ENCODE measurements around the gene HAGHL.

The HAGHL gene

DNA sequence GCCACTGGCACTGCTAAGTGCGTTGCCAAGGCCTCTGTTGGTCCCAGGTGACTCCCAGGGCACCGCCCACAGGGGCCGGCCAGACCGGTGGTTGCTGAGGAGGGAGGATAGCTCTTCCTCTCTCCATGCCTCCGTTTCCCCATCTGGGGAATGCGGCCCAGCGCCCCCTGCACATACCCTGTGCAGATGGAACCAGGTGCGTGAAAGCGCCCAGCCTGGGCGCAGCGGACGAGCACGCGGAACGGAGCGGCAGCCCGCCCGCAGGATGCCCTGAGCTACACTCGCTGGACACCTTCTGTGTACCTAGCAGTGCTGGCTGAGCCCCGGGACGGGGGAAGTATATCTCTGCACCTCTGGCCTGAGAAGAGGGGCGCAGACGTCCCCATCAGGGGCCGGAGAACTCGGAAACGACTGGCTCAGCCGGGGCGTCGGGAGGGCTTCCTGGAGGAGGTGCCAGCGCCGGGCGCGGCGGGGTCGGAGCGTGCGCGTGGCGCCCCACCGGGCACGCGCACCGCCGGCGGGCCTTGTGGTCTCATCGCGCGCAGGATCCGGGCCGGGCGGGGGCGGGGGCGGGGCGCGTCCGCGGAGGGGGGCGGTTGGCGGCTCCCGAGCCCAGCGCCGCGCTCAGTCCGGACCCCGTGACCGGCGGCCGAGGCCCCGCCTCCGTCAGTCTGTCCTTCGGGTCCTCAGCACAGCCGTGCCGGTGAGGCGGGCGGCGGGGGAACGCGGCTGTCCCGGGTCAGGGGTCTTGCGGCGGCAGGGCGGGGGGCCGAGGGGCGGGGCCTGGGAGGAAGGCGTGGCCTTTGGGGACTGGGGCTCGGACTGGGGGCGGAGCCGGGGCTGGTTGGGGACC lies at the start of gene HAGHL, which contains the start of gene CCDC78:
Gene HAGHL, plus strand, starts transcription at position 669 of the 853 bp plus-strand sequence. CDS start 404 bp downstream, outside the sequence.
Gene CCDC78, minus strand, starts transcription at position 6 of the 853 bp plus-strand sequence. CDS start 76 bp downstream, outside the sequence.
- DNase-seq = peak; percentile 72

DNA sequence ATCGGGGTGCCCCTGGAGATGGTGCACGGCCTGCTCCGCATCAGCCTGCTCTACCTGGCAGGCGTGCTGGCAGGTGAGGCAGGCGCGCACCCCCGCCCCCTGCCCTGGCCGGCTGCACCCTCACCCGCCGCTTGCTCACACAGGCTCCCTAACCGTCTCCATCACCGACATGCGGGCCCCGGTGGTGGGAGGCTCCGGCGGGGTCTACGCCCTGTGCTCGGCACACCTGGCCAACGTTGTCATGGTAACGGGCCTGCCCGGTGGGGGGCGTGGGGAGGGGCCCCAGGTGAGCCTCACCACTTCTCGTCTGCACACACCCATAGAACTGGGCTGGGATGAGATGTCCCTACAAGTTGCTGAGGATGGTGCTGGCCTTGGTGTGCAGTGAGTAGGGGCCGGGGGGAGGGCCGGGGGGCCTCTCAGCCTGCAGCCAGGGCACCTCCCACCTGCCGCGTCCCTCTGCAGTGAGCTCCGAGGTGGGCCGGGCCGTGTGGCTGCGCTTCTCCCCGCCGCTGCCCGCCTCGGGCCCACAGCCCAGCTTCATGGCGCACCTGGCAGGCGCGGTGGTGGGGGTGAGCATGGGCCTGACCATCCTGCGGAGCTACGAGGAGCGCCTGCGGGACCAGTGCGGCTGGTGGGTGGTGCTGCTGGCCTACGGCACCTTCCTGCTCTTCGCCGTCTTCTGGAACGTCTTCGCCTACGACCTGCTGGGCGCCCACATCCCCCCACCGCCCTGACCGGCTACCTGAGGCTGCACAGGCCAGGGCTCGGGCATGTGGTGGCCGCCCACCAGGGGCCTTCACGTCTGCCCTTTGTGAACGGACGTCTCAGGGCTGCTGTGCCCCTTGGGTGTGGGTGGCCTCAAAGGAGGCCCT lies 49.4 kb upstream of the HAGHL start:
- DNase-seq = no peak

- DNase-seq = no peak
These were observed 48.6 kb upstream of the HAGHL start for GRCh38 chr16:678209-678857.

DNA sequence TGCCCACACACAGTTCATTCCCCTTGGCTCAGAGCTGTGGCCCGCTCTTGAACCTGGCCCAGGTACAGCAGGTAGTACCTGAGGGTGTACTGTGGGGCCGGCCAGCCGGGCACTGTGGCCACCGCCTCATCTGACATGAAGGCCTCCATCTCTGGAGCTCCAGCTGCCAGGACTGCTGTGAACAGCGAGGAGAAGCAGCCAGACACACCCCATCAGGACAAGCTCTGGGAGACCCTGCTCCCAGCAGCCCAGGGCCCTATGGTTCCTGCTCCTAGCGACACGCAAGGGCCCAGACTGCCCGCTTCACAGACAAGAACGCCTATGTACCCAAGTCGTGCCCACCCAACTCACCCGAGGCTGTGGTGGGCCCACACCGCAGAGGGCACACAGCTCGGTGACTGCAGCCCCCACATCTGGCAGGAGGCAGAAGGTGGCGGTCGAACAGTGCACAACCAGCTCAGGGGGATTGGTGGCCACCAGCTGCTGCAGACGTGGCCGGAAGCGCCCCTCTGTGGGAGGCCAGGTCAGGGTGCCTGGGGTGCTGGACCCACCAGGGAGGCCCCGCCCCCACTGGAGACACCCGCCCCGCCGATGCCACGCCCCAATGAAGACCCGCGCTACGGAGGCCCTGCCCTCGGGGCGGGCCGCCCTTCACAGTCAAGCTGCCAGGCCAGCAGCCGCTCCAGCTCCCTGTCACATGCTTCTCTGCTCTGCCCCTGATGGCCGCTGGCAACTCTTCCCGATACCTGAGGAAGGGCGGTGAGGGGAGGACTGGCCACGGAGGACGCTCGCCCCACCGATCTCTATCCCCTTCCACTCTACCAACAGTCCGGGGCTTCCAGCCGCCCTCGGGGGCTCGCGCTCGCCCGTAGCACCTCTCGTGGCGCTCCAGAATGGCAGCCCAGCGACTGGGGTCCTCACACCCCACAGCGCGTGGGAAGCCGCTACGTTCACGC lies 47.8 kb upstream of the HAGHL start:
- no peak for DNase-seq

- DNase-seq = peak; percentile 86
These were observed 46.9 kb upstream of the HAGHL start, which contains the start of gene STUB1 for GRCh38 chr16:679814-680624. TSS of gene STUB1 (plus strand) at chr16:680410. CDS start at chr16:680526, 116 bp downstream.

- DNase-seq = no peak
These were observed 46.3 kb upstream of the HAGHL start for GRCh38 chr16:680625-680945.

DNA sequence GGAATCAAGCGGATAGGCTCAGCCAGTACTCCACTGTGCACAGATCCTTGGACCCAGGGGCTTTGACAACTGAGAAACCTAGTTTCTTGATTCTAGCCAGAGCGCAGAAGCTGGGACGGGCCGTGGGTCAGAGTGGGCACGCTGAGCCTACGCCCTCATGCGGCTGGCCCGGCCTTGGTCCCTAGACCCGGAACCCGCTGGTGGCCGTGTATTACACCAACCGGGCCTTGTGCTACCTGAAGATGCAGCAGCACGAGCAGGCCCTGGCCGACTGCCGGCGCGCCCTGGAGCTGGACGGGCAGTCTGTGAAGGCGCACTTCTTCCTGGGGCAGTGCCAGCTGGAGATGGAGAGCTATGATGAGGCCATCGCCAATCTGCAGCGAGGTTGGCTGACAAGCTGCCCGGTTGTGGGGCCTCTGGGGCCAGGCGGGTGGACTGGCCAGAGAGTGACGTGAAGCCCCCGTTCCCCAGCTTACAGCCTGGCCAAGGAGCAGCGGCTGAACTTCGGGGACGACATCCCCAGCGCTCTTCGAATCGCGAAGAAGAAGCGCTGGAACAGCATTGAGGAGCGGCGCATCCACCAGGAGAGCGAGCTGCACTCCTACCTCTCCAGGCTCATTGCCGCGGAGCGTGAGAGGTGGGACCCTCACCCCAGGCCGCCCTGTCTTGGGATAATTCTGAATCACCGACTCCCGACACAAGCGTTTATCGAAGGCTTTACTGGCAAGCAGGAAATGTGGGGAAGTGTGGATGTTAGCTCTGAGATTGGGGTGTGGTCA lies 45.8 kb upstream of the HAGHL start:
- DNase-seq = no peak

GRCh38 chr16:681746-682427 lies 45.0 kb upstream of the HAGHL start:
- no peak for DNase-seq

DNA sequence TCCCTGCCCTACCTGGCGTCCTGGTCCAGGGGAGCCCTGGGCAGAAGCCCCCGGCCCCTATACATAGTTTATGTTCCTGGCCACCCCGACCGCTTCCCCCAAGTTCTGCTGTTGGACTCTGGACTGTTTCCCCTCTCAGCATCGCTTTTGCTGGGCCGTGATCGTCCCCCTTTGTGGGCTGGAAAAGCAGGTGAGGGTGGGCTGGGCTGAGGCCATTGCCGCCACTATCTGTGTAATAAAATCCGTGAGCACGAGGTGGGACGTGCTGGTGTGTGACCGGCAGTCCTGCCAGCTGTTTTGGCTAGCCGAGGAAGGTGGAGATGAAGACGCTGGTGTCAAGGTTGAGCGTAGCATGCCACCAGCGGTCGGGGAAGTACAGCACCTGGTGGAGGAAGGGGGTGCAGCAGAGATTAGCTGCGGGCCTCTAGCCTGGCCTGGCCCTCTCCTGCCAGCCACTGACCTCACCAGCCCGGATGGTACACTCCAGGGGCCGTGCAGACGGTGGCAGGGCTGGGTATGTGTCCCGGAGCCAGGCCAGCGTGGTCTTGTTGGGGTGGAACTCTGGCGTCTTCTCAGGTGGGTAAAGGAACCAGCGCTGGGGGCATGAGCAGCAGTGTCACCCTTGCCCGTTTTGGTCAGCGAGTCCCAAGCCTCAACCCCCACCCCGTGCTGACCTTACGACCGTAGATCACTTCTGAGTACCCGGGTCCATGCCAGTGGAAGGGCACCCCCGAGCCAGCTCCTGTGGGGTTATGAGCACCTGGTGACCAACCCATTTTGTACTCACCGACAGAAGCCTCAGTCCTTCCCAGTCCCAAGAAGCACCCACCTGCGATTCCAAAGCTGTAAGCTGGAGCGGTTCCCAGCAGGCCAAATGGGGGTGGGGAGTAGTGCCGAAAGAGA lies 44.2 kb upstream of the HAGHL start:
- no peak for DNase-seq

DNA sequence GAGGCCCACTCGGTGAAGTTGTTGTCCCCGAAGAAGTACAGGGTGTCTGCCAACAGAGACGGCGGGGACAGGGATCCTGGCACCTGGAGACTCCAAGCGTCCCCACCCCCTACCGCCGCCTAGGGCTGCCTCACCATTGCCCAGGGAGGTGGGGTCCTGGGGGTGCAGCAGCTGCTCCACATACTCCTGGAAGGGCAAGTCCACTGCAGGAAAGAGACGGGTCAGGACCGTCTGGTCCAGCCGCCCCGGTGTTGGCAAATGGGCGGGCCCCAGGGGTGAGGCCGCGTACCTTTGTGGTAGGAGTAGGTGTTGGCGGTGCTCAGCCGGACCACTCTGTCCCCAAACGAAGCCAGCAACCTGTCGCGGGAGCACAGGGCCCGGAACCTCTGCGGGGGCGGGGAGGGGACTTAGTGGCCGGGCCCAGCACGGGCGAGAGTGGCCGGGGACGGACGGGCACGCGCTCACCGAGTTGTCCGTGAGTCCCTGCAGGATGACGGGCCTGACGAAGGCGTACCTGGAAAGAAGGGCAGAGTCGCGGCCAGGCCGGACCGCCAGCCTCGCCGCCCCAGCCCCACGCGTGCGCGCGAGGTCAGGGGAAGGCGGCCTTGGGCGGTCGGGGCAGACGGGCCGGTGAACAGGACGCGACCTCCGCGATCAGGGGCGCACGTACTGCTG lies 43.4 kb upstream of the HAGHL start:
- DNase-seq = no peak

DNA sequence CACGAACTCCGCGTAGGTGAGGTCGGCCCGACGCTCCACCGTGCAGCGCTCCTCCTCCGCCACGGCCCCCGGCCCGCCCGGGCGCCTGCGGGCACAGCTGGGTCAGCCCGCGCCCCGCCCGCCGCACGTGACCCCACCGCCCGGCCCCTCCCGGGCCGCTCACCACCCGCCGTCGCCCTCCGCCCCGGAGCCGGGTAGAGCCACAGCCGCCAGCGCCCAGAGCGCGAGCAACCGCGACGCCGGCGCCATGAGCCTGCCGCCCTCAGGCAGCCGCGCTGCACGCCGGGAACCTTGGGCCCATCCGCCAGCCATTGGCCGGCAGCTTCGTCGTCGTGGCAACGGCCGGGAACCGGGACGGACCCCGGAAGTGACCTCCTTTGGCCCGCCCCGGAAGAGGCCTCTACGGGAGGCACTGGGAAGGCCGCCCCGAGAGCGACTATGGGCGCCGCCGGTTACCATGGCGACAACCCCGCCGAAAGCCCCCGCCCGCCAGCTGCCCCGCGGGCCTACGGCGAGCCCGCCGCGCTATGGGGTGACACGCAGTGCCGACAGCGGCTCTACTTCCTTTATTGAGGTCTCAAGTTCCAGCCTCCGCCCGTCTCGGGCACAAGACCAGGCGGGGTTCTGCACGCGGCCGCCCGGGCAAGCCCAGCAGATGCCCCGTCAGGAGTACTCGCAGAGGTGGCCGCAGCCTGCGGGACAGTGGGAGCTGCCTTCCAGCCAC lies 42.7 kb upstream of the HAGHL start, which contains the start of gene JMJD8:
Gene JMJD8, minus strand, starts transcription at position 264 of the 724 bp plus-strand sequence. Its CDS starts 15 bp downstream, at position 249.
- peak; percentile 94 for DNase-seq

- no peak for DNase-seq
These were observed 41.8 kb upstream of the HAGHL start for GRCh38 chr16:684961-685696.

DNA sequence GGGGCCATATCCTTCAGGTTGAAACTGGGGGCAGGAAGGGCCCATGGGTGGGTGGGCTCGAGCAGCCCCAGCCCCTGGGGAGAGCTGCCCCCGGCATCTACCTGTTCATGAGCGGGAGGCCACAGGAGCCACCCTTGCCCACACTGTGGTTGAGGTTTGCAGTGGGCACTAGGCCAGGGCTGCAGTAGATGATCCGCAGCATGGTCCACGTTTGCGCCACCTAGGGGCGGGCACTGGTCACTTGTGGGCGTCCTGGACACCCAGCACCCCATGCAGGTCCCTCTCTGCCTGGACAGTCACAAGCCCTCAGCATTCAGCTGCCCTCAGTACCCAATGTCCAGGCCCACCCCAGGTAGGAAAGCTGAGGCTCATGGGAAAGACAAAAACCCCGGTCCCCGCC lies 40.9 kb upstream of the HAGHL start:
- DNase-seq = no peak

DNA sequence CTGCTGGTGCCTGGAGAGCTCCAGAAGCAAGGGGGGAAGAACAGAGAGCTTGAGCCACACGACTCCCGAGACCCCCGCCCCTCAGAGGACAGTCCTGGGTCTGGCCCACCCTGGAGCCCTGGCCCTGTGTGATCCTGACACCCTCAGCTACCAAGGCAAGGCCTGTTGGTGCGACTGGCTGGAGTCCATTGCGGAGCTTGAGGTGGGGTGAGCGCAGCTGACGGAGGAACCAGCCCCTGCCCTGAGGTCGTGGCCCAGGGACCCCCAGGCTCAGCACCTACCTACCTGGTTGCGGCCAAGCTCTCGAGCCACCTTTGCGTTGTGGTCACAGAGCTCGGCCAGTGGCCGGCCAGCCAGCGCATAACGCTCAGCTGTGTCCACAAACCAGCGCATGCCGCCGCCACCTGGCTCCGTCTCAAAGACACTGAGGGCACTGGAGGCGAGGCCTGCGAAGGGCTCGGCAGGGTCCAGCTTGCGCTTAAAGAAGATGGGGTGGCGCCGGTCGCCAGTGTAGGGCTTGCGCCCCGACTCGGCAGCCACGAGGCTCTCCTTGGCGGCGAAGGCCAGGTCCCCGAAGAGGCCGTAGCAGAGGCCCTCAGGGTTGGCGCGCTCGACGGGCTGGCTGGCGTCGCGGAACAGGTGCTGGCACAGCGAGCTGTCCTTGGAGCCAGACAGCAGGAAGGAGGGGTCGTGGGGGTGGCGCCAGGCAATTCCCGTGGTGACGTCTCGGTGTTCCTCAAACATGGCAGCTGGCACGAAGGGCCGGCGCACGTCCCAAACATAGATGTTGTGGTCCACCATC lies 40.2 kb upstream of the HAGHL start:
- no peak for DNase-seq

- no peak for DNase-seq
These were observed 39.4 kb upstream of the HAGHL start for GRCh38 chr16:687499-687898.

All from activated T-cell treated with anti-CD3 and anti-CD28 coated beads, Interleukin-2, amount 50 U/mL, for 1 hour (primary cell).